GM12878 (cell line): ENCODE results near the gene KICS2. TPM values are rescaled to one million over a fixed set of nuclear protein-coding genes. Genes with fewer than 3 reads are reported as not detected.

Source experiments
- ATAC-seq: fragments of 200-7000 bp; cut with Tn5 transposase; 3 replicates; pipeline ENCODE4 v1.9.1; 2020; ENCODE audit warnings: mild to moderate bottlenecking, moderate library complexity
- BruUV-seq: library from RNA; stranded (reverse); fragments of 400-500 nt; replicated peaks from 2 replicates; lab custom pipeline; 2021; lab: Mats Ljungman, UMichigan
- CTCF ChIA-PET: fragments of 300-600 bp; sonication (Branson Sonifier 250); formaldehyde crosslinking; extraction: SDS; loops from one replicate; lab custom pipeline; 2021; ENCODE audit warnings: inconsistent platforms; lab: Yijun Ruan, JAX
- POLR2A ChIA-PET: fragments of 350-600 bp; formaldehyde crosslinking; extraction: SDS; loops from one replicate; lab custom pipeline; 2021; ENCODE audit warnings: inconsistent platforms; lab: Charles Lee
- RAD21 ChIA-PET: fragments of 300-600 bp; sonication (Branson Sonifier 250); formaldehyde crosslinking; loops from one replicate; lab custom pipeline; 2023; ENCODE audit warnings: antibody characterized with exemption; ENCODE audit not compliant: unreplicated experiment; lab: Charles Lee
- SMC1A ChIA-PET: fragments of 300-600 bp; sonication (Branson Sonifier 250); formaldehyde crosslinking; loops from one replicate; lab custom pipeline; 2023; ENCODE audit not compliant: unreplicated experiment, uncharacterized antibody; lab: Charles Lee
- DNase-seq: peaks from one replicate; pipeline ENCODE4 v3.0.0-alpha.2; 2011; ENCODE audit warnings: low read depth, low spot score
- FAIRE-seq: peaks from 3 replicates; lab custom pipeline; 2011; peaks lifted over from hg19 to GRCh38; lab: Jason Lieb, UNC
- H2AFZ ChIP-seq: 2 replicates; pipeline ENCODE4 v1.6.0; 2011; ENCODE audit warnings: low read depth, low read length, control low read depth; ENCODE audit not compliant: control insufficient read depth
- H3K27ac ChIP-seq: 2 replicates; pipeline ENCODE4 v1.5.1; 2011; ENCODE audit warnings: control low read depth; ENCODE audit not compliant: control insufficient read depth, insufficient read depth
- H3K27me3 ChIP-seq, 2 experiments: replicated peaks in 1 of 2; 2 replicates each; pipeline versions ENCODE4 v1.6.0 to v1.6.1; 2011; ENCODE audit warnings: low read length in 1 of 2; ENCODE audit not compliant: control insufficient read depth in 2 of 2, insufficient read depth in 2 of 2
- H3K36me3 ChIP-seq, 2 experiments: 2 replicates each; pipeline ENCODE4 v1.5.1; 2011; ENCODE audit warnings: low read length in 1 of 2; ENCODE audit not compliant: control insufficient read depth in 2 of 2, insufficient read depth in 2 of 2
- H3K4me1 ChIP-seq: 2 replicates; pipeline ENCODE4 v1.6.1; 2011; ENCODE audit warnings: mild to moderate bottlenecking, low read length, moderate library complexity, mixed read lengths; ENCODE audit not compliant: control insufficient read depth, insufficient read depth
- H3K4me2 ChIP-seq: 2 replicates; pipeline ENCODE4 v1.6.0; 2011; ENCODE audit warnings: control low read depth; ENCODE audit not compliant: control insufficient read depth, insufficient read depth
- H3K4me3 ChIP-seq: fragments of 200-600 bp; sonication (generic); 2 replicates; pipeline ENCODE4 v1.5.1; 2016
- H3K79me2 ChIP-seq: 2 replicates; pipeline ENCODE4 v1.6.0; 2011; ENCODE audit warnings: low read length; ENCODE audit not compliant: control insufficient read depth, insufficient read depth
- H3K9ac ChIP-seq: 2 replicates; pipeline ENCODE4 v1.8.0; 2011; ENCODE audit warnings: low read length, control low read depth, mixed read lengths; ENCODE audit not compliant: control insufficient read depth, insufficient read depth
- H3K9me3 ChIP-seq: replicated peaks from 3 replicates; pipeline ENCODE4 v1.5.1; 2011; ENCODE audit warnings: mild to moderate bottlenecking, low read length; ENCODE audit not compliant: control insufficient read depth, insufficient read depth
- H4K20me1 ChIP-seq: 2 replicates; pipeline ENCODE4 v1.6.0; 2011; ENCODE audit not compliant: control insufficient read depth, insufficient read depth
- RAD21 ChIP-seq: IDR thresholded peaks from 2 replicates; pipeline ENCODE4 v1.6.1; 2011; ENCODE audit warnings: mild to moderate bottlenecking, low read depth, low read length, moderate library complexity; ENCODE audit not compliant: insufficient read depth
- WGBS: methylation state at CpG from one replicate; pipeline ENCODE4 v1.1.6; 2016; ENCODE audit warnings: low lambda C conversion rate; ENCODE audit not compliant: insufficient replicate concordance, insufficient coverage; ENCODE audit errors: missing lambda C conversion rate; 5-methylcytosine and 5-hydroxymethylcytosine counted together
- in situ Hi-C: fragments of 300-500 bp; cut with MboI; formaldehyde crosslinking; loops from 9 replicates; pipeline ENCODE4 v1.14.3; 2018; ENCODE audit warnings: mixed read lengths
- intact Hi-C: fragments of 100-400 bp; cut with micrococcal nuclease; formaldehyde crosslinking; loops from one replicate; pipeline ENCODE4 v1.14.2; 2022; ENCODE audit not compliant: unreplicated experiment
- polyA plus RNA-seq, 11 experiments: library from polyadenylated mRNA; depleted of rRNA in 4 of 11; unstranded in 6 of 11; stranded (reverse) in 5 of 11; fragments of >200 nt; fragmentation: Nextera tagmentation in 4 of 11; fragmentation: Illumina TruSeq in 1 of 11; extraction: Ambion mirVana in 4 of 11; extraction: Trizol in 1 of 11; gene quantifications; 1 replicate in 1 of 11; 2 replicates in 10 of 11; pipeline versions ENCODE4 v1.2.1 to v1.2.3, GENCODE V29; 2011 to 2016; ENCODE audit warnings: inconsistent platforms in 2 of 11, missing spikeins in 2 of 11, low read depth in 1 of 11
- total RNA-seq, 4 experiments: library from RNA; depleted of rRNA in 3 of 4; stranded (reverse); fragments of >200 nt in 3 of 4; fragmentation: Illumina TruSeq in 1 of 4; extraction: Trizol in 1 of 4; gene quantifications; 2 replicates each; pipeline versions ENCODE4 v1.2.1 to v1.2.3, GENCODE V29; 2013 to 2021
- TF ChIP-seq, protein P1 (sequence below): fragments of 450-650 bp; IDR thresholded peaks from 2 replicates; pipeline ENCODE4 v1.6.1; 2016; ENCODE audit warnings: mild to moderate bottlenecking

Gene KICS2
- total and polyA plus RNA-seq, 10 of the 15 experiments (the other 5 are each of a cell fraction or from before 2014, with no cell fraction given): 3.9 to 13.1 (median 9.5) TPM

GRCh38 chr12:64186789-64187188, 35.3 kb downstream of the KICS2 start (continued):
- TF ChIP-seq RAD21: no peak

DNA sequence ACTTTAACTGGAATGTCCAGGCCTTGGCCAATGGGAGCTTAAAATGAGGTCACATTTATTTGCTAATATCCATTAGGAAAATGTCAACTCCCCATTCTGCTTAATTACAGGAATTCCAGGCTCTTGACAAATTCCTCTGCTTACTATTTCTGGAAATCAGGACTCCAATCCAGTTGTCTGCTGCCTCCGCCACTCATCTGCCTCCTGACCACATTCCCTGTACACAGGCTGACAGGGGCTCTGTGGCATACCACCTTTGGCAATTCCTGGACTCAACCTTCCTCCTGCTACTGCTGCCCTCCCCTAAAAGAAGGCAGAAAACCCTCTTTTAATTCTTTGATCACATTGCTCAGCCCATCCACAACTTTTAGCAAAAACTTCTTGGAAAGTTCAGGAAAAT, 37.9 kb downstream of the KICS2 start:
- TF ChIP-seq, protein P1, sequence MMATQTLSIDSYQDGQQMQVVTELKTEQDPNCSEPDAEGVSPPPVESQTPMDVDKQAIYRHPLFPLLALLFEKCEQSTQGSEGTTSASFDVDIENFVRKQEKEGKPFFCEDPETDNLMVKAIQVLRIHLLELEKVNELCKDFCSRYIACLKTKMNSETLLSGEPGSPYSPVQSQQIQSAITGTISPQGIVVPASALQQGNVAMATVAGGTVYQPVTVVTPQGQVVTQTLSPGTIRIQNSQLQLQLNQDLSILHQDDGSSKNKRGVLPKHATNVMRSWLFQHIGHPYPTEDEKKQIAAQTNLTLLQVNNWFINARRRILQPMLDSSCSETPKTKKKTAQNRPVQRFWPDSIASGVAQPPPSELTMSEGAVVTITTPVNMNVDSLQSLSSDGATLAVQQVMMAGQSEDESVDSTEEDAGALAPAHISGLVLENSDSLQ: no peak
- ChIA-PET RAD21 (no interaction called here), POLR2A (no interaction called here), CTCF (interaction anchor here (1.2 to 1.6 kb wide), 2 partner anchors 27 to 30 kb away, joined by 3 to 4 read pairs; no protein-coding TSS in a partner anchor), SMC1A (interaction anchor here (1.5 kb wide), 1 partner anchor 20 kb away, joined by 4 read pairs; no protein-coding TSS in a partner anchor)
- no TSS peak for BruUV-seq
- Histone ChIP-seq H3K4me2 (no peak overlapping the region), H2AFZ (no peak overlapping the region), H3K4me1 (no peaks in the 10 kb centered on the region), H3K36me3 (no peaks in the 10 kb centered on the region), H3K4me3 (no peak overlapping the region), H3K27ac (no peak overlapping the region), H3K9ac (no peak overlapping the region), H3K27me3 (no peaks in the 10 kb centered on the region), H3K9me3 (no peaks in the 10 kb centered on the region), H3K79me2 (no peaks in the 10 kb centered on the region), H4K20me1 (no peaks in the 10 kb centered on the region)
- ATAC-seq: no peak
- no peak for DNase-seq
- in situ Hi-C loops (no loop called here), intact Hi-C loops (loop anchor here (5.0 kb wide), 1 partner anchor 342 kb away; the partner anchor contains the start of gene SRGAP1)
- FAIRE-seq: no peak
- WGBS: 88% methylated on average over 1 of the region's 1 CpG
